ENCODE data around the gene BGN.

DNA sequence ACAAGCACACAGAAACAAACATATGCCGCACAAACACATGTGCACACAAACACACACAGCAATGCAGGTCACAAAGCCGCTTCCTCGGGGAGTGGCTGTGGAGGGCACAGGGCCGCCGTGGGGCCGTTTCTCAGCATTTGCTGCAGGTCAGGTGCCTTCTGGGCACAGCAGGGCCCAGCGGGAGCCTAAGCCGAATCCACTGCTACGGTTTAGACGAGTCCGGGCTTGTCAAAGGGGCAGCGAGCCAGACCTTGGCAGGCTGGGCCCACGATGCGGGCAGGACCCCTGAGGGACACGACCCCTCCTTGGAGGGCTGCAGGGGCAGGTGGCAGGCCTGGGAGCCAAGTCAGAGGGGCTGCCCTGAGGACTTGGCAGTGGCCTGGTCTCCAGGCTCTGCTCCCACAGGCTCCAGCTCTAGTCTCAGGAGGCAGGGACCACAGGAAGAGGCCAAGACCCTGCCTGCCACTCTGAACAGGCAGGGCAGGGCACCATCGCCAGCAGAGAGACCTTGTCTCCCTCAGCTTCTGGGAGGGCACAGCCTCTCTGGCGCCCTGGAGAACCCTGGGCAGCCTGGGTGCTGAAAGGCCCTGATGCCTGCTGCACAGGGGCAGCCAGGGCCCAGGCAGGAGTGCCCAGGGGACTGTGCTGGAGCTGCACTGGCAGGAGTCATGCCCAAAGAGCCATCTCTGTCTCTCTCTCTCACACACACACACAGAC lies 17.2 kb downstream of the BGN start:
- TF ChIP-seq, protein P1, sequence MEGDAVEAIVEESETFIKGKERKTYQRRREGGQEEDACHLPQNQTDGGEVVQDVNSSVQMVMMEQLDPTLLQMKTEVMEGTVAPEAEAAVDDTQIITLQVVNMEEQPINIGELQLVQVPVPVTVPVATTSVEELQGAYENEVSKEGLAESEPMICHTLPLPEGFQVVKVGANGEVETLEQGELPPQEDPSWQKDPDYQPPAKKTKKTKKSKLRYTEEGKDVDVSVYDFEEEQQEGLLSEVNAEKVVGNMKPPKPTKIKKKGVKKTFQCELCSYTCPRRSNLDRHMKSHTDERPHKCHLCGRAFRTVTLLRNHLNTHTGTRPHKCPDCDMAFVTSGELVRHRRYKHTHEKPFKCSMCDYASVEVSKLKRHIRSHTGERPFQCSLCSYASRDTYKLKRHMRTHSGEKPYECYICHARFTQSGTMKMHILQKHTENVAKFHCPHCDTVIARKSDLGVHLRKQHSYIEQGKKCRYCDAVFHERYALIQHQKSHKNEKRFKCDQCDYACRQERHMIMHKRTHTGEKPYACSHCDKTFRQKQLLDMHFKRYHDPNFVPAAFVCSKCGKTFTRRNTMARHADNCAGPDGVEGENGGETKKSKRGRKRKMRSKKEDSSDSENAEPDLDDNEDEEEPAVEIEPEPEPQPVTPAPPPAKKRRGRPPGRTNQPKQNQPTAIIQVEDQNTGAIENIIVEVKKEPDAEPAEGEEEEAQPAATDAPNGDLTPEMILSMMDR (IDR thresholded peaks at IDR 0.05; ENCODE audit: low read depth, low read length): no peak
- TF ChIP-seq EZH2phosphoT487 (IDR thresholded peaks at IDR 0.05; ENCODE audit: low read depth): no peak
